ENCODE measurements around the gene CDC42BPA.

DNA sequence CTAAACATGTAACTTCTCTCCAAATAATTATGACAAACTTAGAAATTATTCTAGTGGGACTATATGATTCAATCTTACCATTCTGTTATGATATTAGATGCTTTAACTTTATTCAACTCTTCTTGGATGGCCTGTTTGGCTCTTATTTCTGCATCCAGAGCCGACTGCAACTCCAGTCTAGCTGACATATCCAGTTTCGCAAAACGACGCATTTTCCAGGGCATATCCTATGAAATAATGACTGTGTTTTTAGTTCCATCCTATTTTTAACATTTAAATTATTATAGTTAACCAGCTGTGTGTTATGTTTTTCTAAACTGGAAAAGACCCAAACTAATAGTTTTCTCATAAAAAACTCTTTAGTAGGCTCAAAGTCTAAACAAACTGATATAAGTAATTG lies 244.5 kb downstream of the CDC42BPA start:
- TF ChIP-seq FOXK2 (IDR thresholded peaks at IDR 0.05), result no peak
- TF ChIP-seq ELF4 (IDR thresholded peaks at IDR 0.05), result no peak
- TF ChIP-seq ARNT (IDR thresholded peaks at IDR 0.05), result no peak
- no peak for TF ChIP-seq BHLHE40 (IDR thresholded peaks at IDR 0.05; ENCODE audit: borderline replicate concordance)
- no peak for TF ChIP-seq SP1 (IDR thresholded peaks at IDR 0.05)
- no peak for TF ChIP-seq FOXM1 (IDR thresholded peaks at IDR 0.05; ENCODE audit: borderline replicate concordance)
- no peak for TF ChIP-seq L3MBTL2 (conservative IDR thresholded peaks at IDR 0.05)
- TF ChIP-seq CTBP1 (IDR thresholded peaks at IDR 0.05; ENCODE audit: borderline replicate concordance), result no peak
- TF ChIP-seq ZNF384 (IDR thresholded peaks at IDR 0.05), result no peak
- TF ChIP-seq PKNOX1 (IDR thresholded peaks at IDR 0.05), result no peak
- TF ChIP-seq TARDBP (IDR thresholded peaks at IDR 0.05), result no peak
